ENCODE measurements around the gene PINK1. TPM values are rescaled to one million over a fixed set of nuclear protein-coding genes. Genes with fewer than 3 reads are reported as not detected.

The PINK1 gene
- total RNA-seq, 4 donors from 2014 or later: 149 to 173 (median 161) TPM

DNA sequence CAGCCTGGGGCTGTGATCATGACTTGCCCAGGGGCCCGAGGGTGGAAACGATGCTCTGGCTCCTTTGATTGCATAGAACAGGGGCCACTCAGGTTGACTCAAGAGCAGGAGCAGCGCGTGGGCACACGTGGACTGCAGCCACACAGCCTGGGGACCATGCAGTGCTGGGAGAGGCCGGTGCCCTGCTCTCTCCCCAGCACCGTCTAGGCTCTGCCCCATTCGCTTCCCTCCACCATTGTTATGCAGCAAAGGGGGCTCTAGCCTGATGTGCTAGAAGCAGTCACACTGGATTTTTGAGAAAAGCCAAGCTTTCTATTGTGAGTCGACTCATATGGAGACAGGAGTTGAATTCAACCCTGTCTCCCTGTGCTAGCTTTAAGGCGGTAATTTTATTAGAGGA, 8.7 kb downstream of the PINK1 start:
- 85 to 87% methylated on average over 10 of the region's 10 CpGs for WGBS, 2 donors
- intact Hi-C loops (cut with DNase I; ENCODE audit: low total_unique reads): no loop called here
- no peak overlapping the region for H3K4me3 ChIP-seq (ENCODE audit: low read depth, poor library complexity, severe bottlenecking)
- TF ChIP-seq POLR2A (IDR thresholded peaks at IDR 0.05): no peak
- TF ChIP-seq, protein P1, sequence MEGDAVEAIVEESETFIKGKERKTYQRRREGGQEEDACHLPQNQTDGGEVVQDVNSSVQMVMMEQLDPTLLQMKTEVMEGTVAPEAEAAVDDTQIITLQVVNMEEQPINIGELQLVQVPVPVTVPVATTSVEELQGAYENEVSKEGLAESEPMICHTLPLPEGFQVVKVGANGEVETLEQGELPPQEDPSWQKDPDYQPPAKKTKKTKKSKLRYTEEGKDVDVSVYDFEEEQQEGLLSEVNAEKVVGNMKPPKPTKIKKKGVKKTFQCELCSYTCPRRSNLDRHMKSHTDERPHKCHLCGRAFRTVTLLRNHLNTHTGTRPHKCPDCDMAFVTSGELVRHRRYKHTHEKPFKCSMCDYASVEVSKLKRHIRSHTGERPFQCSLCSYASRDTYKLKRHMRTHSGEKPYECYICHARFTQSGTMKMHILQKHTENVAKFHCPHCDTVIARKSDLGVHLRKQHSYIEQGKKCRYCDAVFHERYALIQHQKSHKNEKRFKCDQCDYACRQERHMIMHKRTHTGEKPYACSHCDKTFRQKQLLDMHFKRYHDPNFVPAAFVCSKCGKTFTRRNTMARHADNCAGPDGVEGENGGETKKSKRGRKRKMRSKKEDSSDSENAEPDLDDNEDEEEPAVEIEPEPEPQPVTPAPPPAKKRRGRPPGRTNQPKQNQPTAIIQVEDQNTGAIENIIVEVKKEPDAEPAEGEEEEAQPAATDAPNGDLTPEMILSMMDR (IDR thresholded peaks at IDR 0.05): no peak
- no peak for DNase-seq (ENCODE audit: low spot score in 2 of 2)

DNA sequence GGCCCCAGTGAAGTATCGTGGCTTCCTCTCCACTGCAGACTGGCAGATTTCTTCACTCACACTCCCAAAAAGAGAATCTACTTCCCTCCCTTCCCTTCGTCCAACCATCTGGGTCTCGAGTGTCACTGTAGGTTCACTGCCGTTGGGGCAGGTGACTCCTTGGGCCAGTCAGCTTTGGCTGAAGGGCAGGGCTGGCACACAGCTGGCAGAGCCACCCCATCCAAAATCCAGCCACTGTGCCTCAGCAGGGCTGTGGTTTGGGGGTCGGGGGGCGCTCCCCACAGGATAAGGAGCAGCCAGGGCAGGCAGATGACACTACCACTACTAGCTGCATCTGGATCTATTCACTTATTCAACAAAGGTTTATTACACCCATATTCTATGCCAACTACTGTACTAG, 9.8 kb downstream of the PINK1 start:
- 74 to 86% methylated on average over 6 of the region's 6 CpGs for WGBS, 2 donors
- no peak for TF ChIP-seq POLR2A (IDR thresholded peaks at IDR 0.05)
- TF ChIP-seq, protein P1 (IDR thresholded peaks at IDR 0.05): no peak
- H3K4me3 ChIP-seq (ENCODE audit: low read depth, poor library complexity, severe bottlenecking): no peak overlapping the region
- intact Hi-C loops (cut with DNase I; ENCODE audit: low total_unique reads): no loop called here
- DNase-seq (ENCODE audit: low spot score in 2 of 2): no peak

DNA sequence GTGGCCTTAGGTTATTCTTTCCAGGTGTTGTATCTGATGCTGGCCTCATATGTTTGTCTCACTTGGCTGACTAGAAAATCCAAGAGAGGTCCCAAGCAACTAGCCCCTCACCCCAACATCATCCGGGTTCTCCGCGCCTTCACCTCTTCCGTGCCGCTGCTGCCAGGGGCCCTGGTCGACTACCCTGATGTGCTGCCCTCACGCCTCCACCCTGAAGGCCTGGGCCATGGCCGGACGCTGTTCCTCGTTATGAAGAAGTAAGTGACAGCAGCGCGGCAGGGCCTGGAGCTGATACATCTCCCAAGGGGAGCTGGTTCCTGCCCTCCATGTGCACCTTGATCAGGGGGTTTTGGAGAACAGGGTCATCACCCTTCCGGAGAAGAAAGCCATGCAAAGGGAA, 11.2 kb downstream of the PINK1 start:
- 90 to 94% methylated on average over 13 of the region's 13 CpGs for whole genome bisulfite sequencing, 2 donors
- no peak for DNase-seq (ENCODE audit: low spot score in 2 of 2)
- no peak overlapping the region for H3K4me3 ChIP-seq (ENCODE audit: low read depth, poor library complexity, severe bottlenecking)
- intact Hi-C loops (cut with DNase I; ENCODE audit: low total_unique reads): no loop called here
- TF ChIP-seq, protein P1 (IDR thresholded peaks at IDR 0.05): no peak
- no peak for TF ChIP-seq POLR2A (IDR thresholded peaks at IDR 0.05)

DNA sequence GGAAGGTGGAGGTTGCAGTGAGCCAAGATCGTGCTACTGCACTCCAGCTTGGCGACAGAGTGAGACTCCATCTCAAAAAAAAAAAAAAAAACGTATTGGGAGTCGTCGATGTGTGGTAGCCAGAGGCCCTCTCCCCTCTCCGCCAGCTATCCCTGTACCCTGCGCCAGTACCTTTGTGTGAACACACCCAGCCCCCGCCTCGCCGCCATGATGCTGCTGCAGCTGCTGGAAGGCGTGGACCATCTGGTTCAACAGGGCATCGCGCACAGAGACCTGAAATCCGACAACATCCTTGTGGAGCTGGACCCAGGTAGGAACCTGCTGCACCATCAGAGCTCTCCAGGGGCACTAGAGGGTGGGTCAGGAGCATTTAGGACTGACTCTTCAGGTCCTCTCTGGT, 12.2 kb downstream of the PINK1 start:
- DNase-seq (ENCODE audit: low spot score in 2 of 2): no peak
- intact Hi-C loops (cut with DNase I; ENCODE audit: low total_unique reads): no loop called here
- TF ChIP-seq POLR2A (IDR thresholded peaks at IDR 0.05): no peak
- TF ChIP-seq, protein P1 (IDR thresholded peaks at IDR 0.05): no peak
- H3K4me3 ChIP-seq (ENCODE audit: low read depth, poor library complexity, severe bottlenecking): no peak overlapping the region
- WGBS, 2 donors: 85 to 89% methylated on average over 14 of the region's 14 CpGs

DNA sequence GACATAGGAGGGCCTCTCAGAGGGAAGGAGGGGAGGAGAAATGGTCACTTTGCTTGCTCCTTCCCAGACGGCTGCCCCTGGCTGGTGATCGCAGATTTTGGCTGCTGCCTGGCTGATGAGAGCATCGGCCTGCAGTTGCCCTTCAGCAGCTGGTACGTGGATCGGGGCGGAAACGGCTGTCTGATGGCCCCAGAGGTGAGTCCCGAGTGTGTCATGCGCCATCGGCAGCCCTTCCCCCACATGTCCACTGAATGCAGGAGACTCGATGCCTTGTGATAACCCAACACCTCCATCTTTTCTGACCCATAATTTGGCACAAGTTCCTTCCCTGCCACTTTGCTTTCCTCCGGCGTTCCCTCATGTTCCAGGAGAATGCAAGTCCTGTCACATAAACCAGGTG, 15.2 kb downstream of the PINK1 start:
- DNase-seq (ENCODE audit: low spot score in 2 of 2): no peak
- WGBS, 2 donors: 86 to 93% methylated on average over 12 to 13 of the region's 13 CpGs
- intact Hi-C loops (cut with DNase I; ENCODE audit: low total_unique reads): no loop called here
- H3K4me3 ChIP-seq (ENCODE audit: low read depth, poor library complexity, severe bottlenecking): no peak overlapping the region
- TF ChIP-seq, protein P1 (IDR thresholded peaks at IDR 0.05): no peak

DNA sequence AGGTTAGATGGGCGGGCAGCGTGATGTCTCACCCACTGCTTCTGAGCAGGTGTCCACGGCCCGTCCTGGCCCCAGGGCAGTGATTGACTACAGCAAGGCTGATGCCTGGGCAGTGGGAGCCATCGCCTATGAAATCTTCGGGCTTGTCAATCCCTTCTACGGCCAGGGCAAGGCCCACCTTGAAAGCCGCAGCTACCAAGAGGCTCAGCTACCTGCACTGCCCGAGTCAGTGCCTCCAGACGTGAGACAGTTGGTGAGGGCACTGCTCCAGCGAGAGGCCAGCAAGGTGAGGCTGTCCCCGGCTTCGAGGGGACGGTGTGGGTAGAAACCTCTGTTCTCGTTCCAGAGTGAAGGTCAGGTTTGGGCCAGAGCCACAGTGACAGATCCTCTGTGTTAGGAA, 15.7 kb downstream of the PINK1 start:
- 85 to 90% methylated on average over 15 of the region's 15 CpGs for WGBS, 2 donors
- intact Hi-C loops (cut with DNase I; ENCODE audit: low total_unique reads): no loop called here
- no peak overlapping the region for H3K4me3 ChIP-seq (ENCODE audit: low read depth, poor library complexity, severe bottlenecking)
- TF ChIP-seq, protein P1 (IDR thresholded peaks at IDR 0.05): no peak
- no peak for TF ChIP-seq POLR2A (IDR thresholded peaks at IDR 0.05)
- no peak for DNase-seq (ENCODE audit: low spot score in 2 of 2)

All from lower leg skin (tissue), 4 donors.